Activated CD4-positive, alpha-beta T cell treated with anti-CD3 and anti-CD28 coated beads, Interleukin-2, amount 50 U/mL, for 4 hours (primary cell): ENCODE data around the gene CXXC1.
"Not testable (repeated sequence)": the region's sequence is repeated elsewhere in the genome, so short reads cannot be mapped to it uniquely, and the experiment has no call there.

ENCODE experiments used
- DNase-seq, 2 experiments: peaks; one replicate each; pipeline ENCODE4 v3.0.0-alpha.2; 2020

The CXXC1 gene

GRCh38 chr18:50297621-50298442, 10.3 kb upstream of the CXXC1 start:
- peak; percentile 44 to 48 for DNase-seq

- no peak for DNase-seq
Measured at GRCh38 chr18:50293039-50293438, 5.5 kb upstream of the CXXC1 start.

- DNase-seq: no peak
Measured at GRCh38 chr18:50289108-50289443, 1.6 kb upstream of the CXXC1 start.

GRCh38 chr18:50288348-50289107, 1.0 kb upstream of the CXXC1 start:
- DNase-seq: not testable (repeated sequence)

GRCh38 chr18:50287028-50287440, 458 bp downstream of the CXXC1 start:
- DNase-seq: no peak

GRCh38 chr18:50286391-50287027, 983 bp downstream of the CXXC1 start:
- no peak for DNase-seq

GRCh38 chr18:50285631-50286321, 1.7 kb downstream of the CXXC1 start:
- no peak for DNase-seq

GRCh38 chr18:50285071-50285470, 2.4 kb downstream of the CXXC1 start:
- no peak for DNase-seq

GRCh38 chr18:50284255-50284885, 3.1 kb downstream of the CXXC1 start:
- no peak for DNase-seq

GRCh38 chr18:50283469-50284209, 3.9 kb downstream of the CXXC1 start:
- no peak for DNase-seq

- no peak for DNase-seq
Measured at GRCh38 chr18:50282521-50283335, 4.8 kb downstream of the CXXC1 start.

GRCh38 chr18:50281972-50282520, 5.4 kb downstream of the CXXC1 start:
- no peak for DNase-seq

- DNase-seq: peak; percentile 96
Measured at GRCh38 chr18:50281295-50281971, 6.1 kb downstream of the CXXC1 start, which contains the start of gene MBD1. Gene MBD1 (minus strand): TSS chr18:50281523. CDS start chr18:50279992, 1,531 bp downstream.

GRCh38 chr18:50280707-50281294, 6.7 kb downstream of the CXXC1 start:
- DNase-seq: no peak

GRCh38 chr18:50279752-50280151, 7.7 kb downstream of the CXXC1 start:
- DNase-seq: no peak

- DNase-seq: no peak
Measured at GRCh38 chr18:50277942-50278341, 9.6 kb downstream of the CXXC1 start.

GRCh38 chr18:50276452-50276851, 11.0 kb downstream of the CXXC1 start:
- no peak for DNase-seq

- DNase-seq: no peak
Measured at GRCh38 chr18:50275503-50276036, 11.9 kb downstream of the CXXC1 start.

- no peak for DNase-seq
Measured at GRCh38 chr18:50274941-50275340, 12.6 kb downstream of the CXXC1 start.
